Caco-2 (cell line): ENCODE results near the gene ACSBG1. TPM values are rescaled to one million over a fixed set of nuclear protein-coding genes. Genes with fewer than 3 reads are reported as not detected.

Experiments
- BruUV-seq: library from RNA; stranded (reverse); fragments of 400-500 nt; replicated peaks from 2 replicates; lab custom pipeline; 2021; lab: Mats Ljungman, UMichigan
- CTCF ChIA-PET: fragments of 300-600 bp; sonication (Branson Sonifier 250); formaldehyde crosslinking; loops from one replicate; lab custom pipeline; 2022; ENCODE audit warnings: antibody characterized with exemption; lab: Charles Lee
- POLR2A ChIA-PET: fragments of 300-600 bp; sonication (Branson Sonifier 250); formaldehyde crosslinking; loops from one replicate; lab custom pipeline; 2022; ENCODE audit warnings: antibody characterized with exemption; lab: Charles Lee
- DNase-seq, 2 experiments: peaks; one replicate each; pipeline versions ENCODE4 v3.0.0 to v3.0.0-alpha.2; 2020 to 2022
- H3K27me3 ChIP-seq: replicated peaks from 2 replicates; pipeline ENCODE4 v1.6.0; 2011; ENCODE audit warnings: low read length; ENCODE audit not compliant: control insufficient read depth, insufficient read depth
- H3K36me3 ChIP-seq: 2 replicates; pipeline ENCODE4 v1.5.1; 2011; ENCODE audit warnings: low read length; ENCODE audit not compliant: control insufficient read depth, insufficient read depth
- H3K4me1 ChIP-seq: fragments of 250-450 bp; sonication (Bioruptor Pico); 2 replicates; pipeline ENCODE4 v1.5.1; 2020; ENCODE audit warnings: mild to moderate bottlenecking
- H3K4me3 ChIP-seq: 2 replicates; pipeline ENCODE4 v1.5.1; 2011; ENCODE audit warnings: low read depth, mild to moderate bottlenecking, control low read depth, low read length
- H3K9me3 ChIP-seq: fragments of 250-450 bp; sonication (Bioruptor Pico); 2 replicates; pipeline ENCODE4 v1.5.1; 2020; ENCODE audit warnings: mild to moderate bottlenecking, moderate library complexity
- H3K27ac Mint-ChIP-seq: one replicate; pipeline ENCODE4 v1.8.0; 2022; ENCODE audit warnings: mixed read lengths; ENCODE audit not compliant: unreplicated experiment
- H3K27me3 Mint-ChIP-seq: one replicate; pipeline ENCODE4 v1.8.0; 2022; ENCODE audit warnings: mixed read lengths; ENCODE audit not compliant: insufficient read depth, unreplicated experiment
- H3K36me3 Mint-ChIP-seq: one replicate; pipeline ENCODE4 v1.8.0; 2022; ENCODE audit warnings: mild to moderate bottlenecking, mixed read lengths; ENCODE audit not compliant: insufficient read depth, unreplicated experiment
- H3K4me1 Mint-ChIP-seq: one replicate; pipeline ENCODE4 v1.8.0; 2022; ENCODE audit warnings: low read depth, mixed read lengths; ENCODE audit not compliant: unreplicated experiment
- H3K4me3 Mint-ChIP-seq: one replicate; pipeline ENCODE4 v1.8.0; 2022; ENCODE audit warnings: mild to moderate bottlenecking, moderate library complexity, mixed read lengths; ENCODE audit not compliant: unreplicated experiment
- H3K9me3 Mint-ChIP-seq: one replicate; pipeline ENCODE4 v1.8.0; 2022; ENCODE audit warnings: mixed read lengths; ENCODE audit not compliant: unreplicated experiment
- intact Hi-C: fragments of 100-400 bp; cut with micrococcal nuclease; formaldehyde crosslinking; loops from one replicate; pipeline ENCODE4 v1.10.0; 2022; ENCODE audit not compliant: unreplicated experiment
- total RNA-seq: library from RNA; stranded (reverse); gene quantifications from 2 replicates; pipeline ENCODE4 v1.2.3, GENCODE V29; 2022
- TF ChIP-seq, protein P1 (sequence below), 2 experiments: fragments of 200-600 bp in 1 of 2; IDR thresholded peaks; 1 replicate in 1 of 2; 2 replicates in 1 of 2; pipeline versions ENCODE4 v1.5.1 to v1.8.0; 2011 to 2022; ENCODE audit warnings: antibody characterized with exemption in 1 of 2, control low read depth in 1 of 2, inconsistent platforms in 1 of 2, low read depth in 1 of 2, low read length in 1 of 2, mild to moderate bottlenecking in 1 of 2, moderate library complexity in 1 of 2; ENCODE audit not compliant: insufficient read depth in 1 of 2, severe bottlenecking in 1 of 2, unreplicated experiment in 1 of 2

ACSBG1 gene
- total RNA-seq, 1 experiment from 2014 or later = not detected

GRCh38 chr15:78204351-78205309 is 29.7 kb downstream of the ACSBG1 start:
- Mint-ChIP-seq H3K27ac (no peak overlapping the region), H3K4me1 (no peaks in the 10 kb centered on the region), H3K9me3 (no peaks in the 10 kb centered on the region), H3K36me3 (no peaks in the 10 kb centered on the region), H3K27me3 (peaks cover 3% of the 10 kb centered on the region), H3K4me3 (no peak overlapping the region)
- ChIA-PET POLR2A (no interaction called here), CTCF (interaction anchor here (1.1 to 1.2 kb wide), 2 partner anchors 9 to 11 kb away, joined by 4 to 8 read pairs; no protein-coding TSS in a partner anchor)
- Histone ChIP-seq H3K4me3 (no peak overlapping the region), H3K27me3 (no peaks in the 10 kb centered on the region; the same call in 1 of the 2 replicates), H3K36me3 (no peaks in the 10 kb centered on the region), H3K4me1 (no peaks in the 10 kb centered on the region), H3K9me3 (no peaks in the 10 kb centered on the region)
- DNase-seq = no peak
- no TSS peak for BruUV-seq
- intact Hi-C loops = no loop called here
- TF ChIP-seq, protein P1, sequence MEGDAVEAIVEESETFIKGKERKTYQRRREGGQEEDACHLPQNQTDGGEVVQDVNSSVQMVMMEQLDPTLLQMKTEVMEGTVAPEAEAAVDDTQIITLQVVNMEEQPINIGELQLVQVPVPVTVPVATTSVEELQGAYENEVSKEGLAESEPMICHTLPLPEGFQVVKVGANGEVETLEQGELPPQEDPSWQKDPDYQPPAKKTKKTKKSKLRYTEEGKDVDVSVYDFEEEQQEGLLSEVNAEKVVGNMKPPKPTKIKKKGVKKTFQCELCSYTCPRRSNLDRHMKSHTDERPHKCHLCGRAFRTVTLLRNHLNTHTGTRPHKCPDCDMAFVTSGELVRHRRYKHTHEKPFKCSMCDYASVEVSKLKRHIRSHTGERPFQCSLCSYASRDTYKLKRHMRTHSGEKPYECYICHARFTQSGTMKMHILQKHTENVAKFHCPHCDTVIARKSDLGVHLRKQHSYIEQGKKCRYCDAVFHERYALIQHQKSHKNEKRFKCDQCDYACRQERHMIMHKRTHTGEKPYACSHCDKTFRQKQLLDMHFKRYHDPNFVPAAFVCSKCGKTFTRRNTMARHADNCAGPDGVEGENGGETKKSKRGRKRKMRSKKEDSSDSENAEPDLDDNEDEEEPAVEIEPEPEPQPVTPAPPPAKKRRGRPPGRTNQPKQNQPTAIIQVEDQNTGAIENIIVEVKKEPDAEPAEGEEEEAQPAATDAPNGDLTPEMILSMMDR (IDR thresholded peaks at IDR 0.05; ENCODE audit: insufficient read depth in 1 of 2, low read depth in 1 of 2, low read length in 1 of 2, severe bottlenecking in 1 of 2, unreplicated experiment in 1 of 2) = no peak

- Histone ChIP-seq H3K36me3 (no peaks in the 10 kb centered on the region), H3K27me3 (no peaks in the 10 kb centered on the region; the same call in 1 of the 2 replicates), H3K4me1 (no peaks in the 10 kb centered on the region), H3K4me3 (no peak overlapping the region), H3K9me3 (no peaks in the 10 kb centered on the region)
- intact Hi-C loops = no loop called here
- H3K4me3 Mint-ChIP-seq = no peak overlapping the region
- TF ChIP-seq, protein P1 (IDR thresholded peaks at IDR 0.05; ENCODE audit: insufficient read depth in 1 of 2, low read depth in 1 of 2, low read length in 1 of 2, severe bottlenecking in 1 of 2, unreplicated experiment in 1 of 2) = no peak
- no peak for DNase-seq
- H3K4me1 Mint-ChIP-seq = no peaks in the 10 kb centered on the region
- BruUV-seq = no TSS peak
- ChIA-PET POLR2A (no interaction called here), CTCF (interaction anchor here (0.6 to 0.9 kb wide), 3 partner anchors 80 to 198 kb away, joined by 4 read pairs; no protein-coding TSS in a partner anchor)
- no peaks in the 10 kb centered on the region for H3K36me3 Mint-ChIP-seq
- peaks cover 3% of the 10 kb centered on the region for H3K27me3 Mint-ChIP-seq
- no peaks in the 10 kb centered on the region for H3K9me3 Mint-ChIP-seq
- no peak overlapping the region for H3K27ac Mint-ChIP-seq
Measured at GRCh38 chr15:78203346-78204225, 30.8 kb downstream of the ACSBG1 start.
